Caco-2 (cell line): ENCODE measurements around the gene CLSTN2. TPM values are rescaled to one million over a fixed set of nuclear protein-coding genes. Genes with fewer than 3 reads are reported as not detected.

Experiments used
- BruUV-seq: library from RNA; stranded (reverse); fragments of 400-500 nt; replicated peaks from 2 replicates; lab custom pipeline; 2021; lab: Mats Ljungman, UMichigan
- CTCF ChIA-PET: fragments of 300-600 bp; sonication (Branson Sonifier 250); formaldehyde crosslinking; loops from one replicate; lab custom pipeline; 2022; ENCODE audit warnings: antibody characterized with exemption; lab: Charles Lee
- POLR2A ChIA-PET: fragments of 300-600 bp; sonication (Branson Sonifier 250); formaldehyde crosslinking; loops from one replicate; lab custom pipeline; 2022; ENCODE audit warnings: antibody characterized with exemption; lab: Charles Lee
- DNase-seq, 2 experiments: peaks; one replicate each; pipeline versions ENCODE4 v3.0.0 to v3.0.0-alpha.2; 2020 to 2022
- H3K27me3 ChIP-seq: replicated peaks from 2 replicates; pipeline ENCODE4 v1.6.0; 2011; ENCODE audit warnings: low read length; ENCODE audit not compliant: control insufficient read depth, insufficient read depth
- H3K36me3 ChIP-seq: 2 replicates; pipeline ENCODE4 v1.5.1; 2011; ENCODE audit warnings: low read length; ENCODE audit not compliant: control insufficient read depth, insufficient read depth
- H3K4me1 ChIP-seq: fragments of 250-450 bp; sonication (Bioruptor Pico); 2 replicates; pipeline ENCODE4 v1.5.1; 2020; ENCODE audit warnings: mild to moderate bottlenecking
- H3K4me3 ChIP-seq: 2 replicates; pipeline ENCODE4 v1.5.1; 2011; ENCODE audit warnings: low read depth, mild to moderate bottlenecking, control low read depth, low read length
- H3K9me3 ChIP-seq: fragments of 250-450 bp; sonication (Bioruptor Pico); 2 replicates; pipeline ENCODE4 v1.5.1; 2020; ENCODE audit warnings: mild to moderate bottlenecking, moderate library complexity
- H3K27ac Mint-ChIP-seq: one replicate; pipeline ENCODE4 v1.8.0; 2022; ENCODE audit warnings: mixed read lengths; ENCODE audit not compliant: unreplicated experiment
- H3K27me3 Mint-ChIP-seq: one replicate; pipeline ENCODE4 v1.8.0; 2022; ENCODE audit warnings: mixed read lengths; ENCODE audit not compliant: insufficient read depth, unreplicated experiment
- H3K36me3 Mint-ChIP-seq: one replicate; pipeline ENCODE4 v1.8.0; 2022; ENCODE audit warnings: mild to moderate bottlenecking, mixed read lengths; ENCODE audit not compliant: insufficient read depth, unreplicated experiment
- H3K4me1 Mint-ChIP-seq: one replicate; pipeline ENCODE4 v1.8.0; 2022; ENCODE audit warnings: low read depth, mixed read lengths; ENCODE audit not compliant: unreplicated experiment
- H3K4me3 Mint-ChIP-seq: one replicate; pipeline ENCODE4 v1.8.0; 2022; ENCODE audit warnings: mild to moderate bottlenecking, moderate library complexity, mixed read lengths; ENCODE audit not compliant: unreplicated experiment
- H3K9me3 Mint-ChIP-seq: one replicate; pipeline ENCODE4 v1.8.0; 2022; ENCODE audit warnings: mixed read lengths; ENCODE audit not compliant: unreplicated experiment
- intact Hi-C: fragments of 100-400 bp; cut with micrococcal nuclease; formaldehyde crosslinking; loops from one replicate; pipeline ENCODE4 v1.10.0; 2022; ENCODE audit not compliant: unreplicated experiment
- total RNA-seq: library from RNA; stranded (reverse); gene quantifications from 2 replicates; pipeline ENCODE4 v1.2.3, GENCODE V29; 2022
- TF ChIP-seq, protein P1 (sequence below), 2 experiments: fragments of 200-600 bp in 1 of 2; IDR thresholded peaks; 1 replicate in 1 of 2; 2 replicates in 1 of 2; pipeline versions ENCODE4 v1.5.1 to v1.8.0; 2011 to 2022; ENCODE audit warnings: antibody characterized with exemption in 1 of 2, control low read depth in 1 of 2, inconsistent platforms in 1 of 2, low read depth in 1 of 2, low read length in 1 of 2, mild to moderate bottlenecking in 1 of 2, moderate library complexity in 1 of 2; ENCODE audit not compliant: insufficient read depth in 1 of 2, severe bottlenecking in 1 of 2, unreplicated experiment in 1 of 2

Gene CLSTN2
- total RNA-seq, 1 experiment from 2014 or later: 26.1 TPM

DNA sequence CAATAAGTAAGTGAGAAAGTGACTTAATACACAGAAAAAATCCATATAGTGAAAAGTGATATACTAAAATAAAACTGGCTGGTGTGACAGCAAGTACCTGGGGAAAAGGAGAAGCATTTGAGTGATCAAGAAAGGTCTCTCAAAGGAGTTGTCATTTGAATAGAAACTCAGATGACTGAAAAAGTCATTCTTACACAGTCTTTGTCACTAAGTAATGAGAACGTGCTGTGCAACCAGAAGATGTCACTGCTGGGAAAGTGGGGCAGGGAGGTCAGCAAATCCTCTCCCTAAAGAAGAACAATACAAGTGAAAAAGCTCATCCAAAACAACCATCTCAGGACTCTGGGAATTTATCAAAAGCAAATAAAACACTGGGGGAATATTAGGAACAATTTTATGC is 425.3 kb downstream of the CLSTN2 start:
- Mint-ChIP-seq H3K27me3 (no peaks in the 10 kb centered on the region), H3K9me3 (no peaks in the 10 kb centered on the region), H3K36me3 (no peaks in the 10 kb centered on the region), H3K27ac (no peak overlapping the region), H3K4me1 (no peaks in the 10 kb centered on the region), H3K4me3 (no peak overlapping the region)
- ChIA-PET CTCF (no interaction called here), POLR2A (no interaction called here)
- no peaks in the 10 kb centered on the region for H3K4me1 ChIP-seq
- TF ChIP-seq, protein P1, sequence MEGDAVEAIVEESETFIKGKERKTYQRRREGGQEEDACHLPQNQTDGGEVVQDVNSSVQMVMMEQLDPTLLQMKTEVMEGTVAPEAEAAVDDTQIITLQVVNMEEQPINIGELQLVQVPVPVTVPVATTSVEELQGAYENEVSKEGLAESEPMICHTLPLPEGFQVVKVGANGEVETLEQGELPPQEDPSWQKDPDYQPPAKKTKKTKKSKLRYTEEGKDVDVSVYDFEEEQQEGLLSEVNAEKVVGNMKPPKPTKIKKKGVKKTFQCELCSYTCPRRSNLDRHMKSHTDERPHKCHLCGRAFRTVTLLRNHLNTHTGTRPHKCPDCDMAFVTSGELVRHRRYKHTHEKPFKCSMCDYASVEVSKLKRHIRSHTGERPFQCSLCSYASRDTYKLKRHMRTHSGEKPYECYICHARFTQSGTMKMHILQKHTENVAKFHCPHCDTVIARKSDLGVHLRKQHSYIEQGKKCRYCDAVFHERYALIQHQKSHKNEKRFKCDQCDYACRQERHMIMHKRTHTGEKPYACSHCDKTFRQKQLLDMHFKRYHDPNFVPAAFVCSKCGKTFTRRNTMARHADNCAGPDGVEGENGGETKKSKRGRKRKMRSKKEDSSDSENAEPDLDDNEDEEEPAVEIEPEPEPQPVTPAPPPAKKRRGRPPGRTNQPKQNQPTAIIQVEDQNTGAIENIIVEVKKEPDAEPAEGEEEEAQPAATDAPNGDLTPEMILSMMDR (IDR thresholded peaks at IDR 0.05; ENCODE audit: insufficient read depth in 1 of 2, low read depth in 1 of 2, low read length in 1 of 2, severe bottlenecking in 1 of 2, unreplicated experiment in 1 of 2): peak in 1 of 2 experiments; percentile 15
- no peaks in the 10 kb centered on the region for H3K27me3 ChIP-seq
- intact Hi-C loops: loop anchor here (1.0 to 2.0 kb wide), 2 partner anchors 139 to 376 kb away; no protein-coding TSS in a partner anchor
- no peaks in the 10 kb centered on the region for H3K36me3 ChIP-seq
- no peak overlapping the region for H3K4me3 ChIP-seq
- BruUV-seq: no TSS peak
- DNase-seq: no peak
- H3K9me3 ChIP-seq: no peaks in the 10 kb centered on the region

DNA sequence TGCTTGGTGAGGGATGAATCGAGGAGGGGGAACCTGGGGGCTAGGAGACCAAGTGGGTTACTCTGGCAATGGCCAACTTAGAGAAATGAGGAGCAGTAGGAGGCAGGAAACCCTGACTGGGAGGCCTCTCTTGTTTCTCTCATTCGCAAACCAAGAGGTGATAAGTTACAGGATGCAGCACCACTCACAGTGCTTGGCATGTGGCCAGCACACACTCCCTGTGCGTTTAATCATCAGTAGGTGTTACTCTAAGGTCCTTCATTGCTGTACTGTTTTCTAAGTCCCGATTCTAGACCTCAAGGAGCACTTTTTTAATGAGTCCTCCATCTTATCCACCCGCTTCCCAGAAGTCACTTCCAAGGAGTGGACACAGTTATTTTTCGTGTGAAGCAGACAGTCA is 428.8 kb downstream of the CLSTN2 start:
- Mint-ChIP-seq H3K9me3 (no peaks in the 10 kb centered on the region), H3K4me3 (no peak overlapping the region), H3K27me3 (no peaks in the 10 kb centered on the region), H3K4me1 (no peaks in the 10 kb centered on the region), H3K36me3 (no peaks in the 10 kb centered on the region), H3K27ac (no peak overlapping the region)
- TF ChIP-seq, protein P1 (IDR thresholded peaks at IDR 0.05; ENCODE audit: insufficient read depth in 1 of 2, low read depth in 1 of 2, low read length in 1 of 2, severe bottlenecking in 1 of 2, unreplicated experiment in 1 of 2): no peak
- intact Hi-C loops: no loop called here
- no TSS peak for BruUV-seq
- H3K4me3 ChIP-seq: no peak overlapping the region
- no peak for DNase-seq
- H3K9me3 ChIP-seq: no peaks in the 10 kb centered on the region
- H3K36me3 ChIP-seq: no peaks in the 10 kb centered on the region
- H3K27me3 ChIP-seq: no peaks in the 10 kb centered on the region
- POLR2A ChIA-PET: no interaction called here
- no peaks in the 10 kb centered on the region for H3K4me1 ChIP-seq
- CTCF ChIA-PET: no interaction called here

DNA sequence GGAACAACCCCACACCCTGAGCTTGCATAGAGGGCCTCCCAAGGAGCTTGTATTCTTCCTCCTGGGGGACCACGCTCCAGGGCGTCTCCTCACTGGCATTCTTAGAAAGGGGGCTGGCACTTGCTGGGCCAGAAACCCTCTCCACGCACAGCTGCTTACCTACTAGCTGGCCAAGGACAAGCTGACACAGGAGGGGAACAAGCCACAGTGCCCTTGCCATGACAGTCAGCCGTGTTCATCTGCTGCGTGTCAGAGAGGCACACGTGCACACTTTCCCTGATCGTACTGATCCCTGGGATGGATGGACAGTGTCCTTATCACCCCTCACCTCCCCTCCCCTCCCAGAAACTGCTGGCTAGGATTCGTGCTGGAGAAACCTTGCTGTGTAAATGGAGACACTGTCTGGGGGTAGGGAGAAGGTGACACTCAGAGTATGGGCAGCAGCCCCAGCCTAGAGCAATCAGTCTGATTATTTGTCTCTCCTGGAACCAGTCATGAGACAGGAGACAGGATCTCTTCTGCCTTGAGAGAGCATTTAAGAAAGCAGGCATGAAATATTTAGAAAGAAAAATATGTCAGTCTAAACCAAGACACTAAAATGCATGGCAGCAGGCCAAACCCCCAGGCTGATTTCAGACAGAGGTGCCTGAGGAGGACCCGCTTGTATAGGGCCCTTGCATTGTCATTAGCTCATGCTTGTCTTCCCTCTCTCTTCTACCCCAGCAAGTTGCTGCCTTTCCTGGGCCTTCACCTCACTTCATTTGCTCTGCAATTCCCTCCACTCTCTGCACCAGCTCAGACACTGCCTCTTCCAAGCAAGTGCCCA is 431.1 kb downstream of the CLSTN2 start:
- Histone ChIP-seq H3K4me3 (no peak overlapping the region), H3K27me3 (no peaks in the 10 kb centered on the region), H3K9me3 (no peaks in the 10 kb centered on the region), H3K4me1 (no peaks in the 10 kb centered on the region), H3K36me3 (no peaks in the 10 kb centered on the region)
- no peak overlapping the region for H3K4me3 Mint-ChIP-seq
- H3K27ac Mint-ChIP-seq: no peak overlapping the region
- no peak for DNase-seq
- intact Hi-C loops: no loop called here
- no peaks in the 10 kb centered on the region for H3K36me3 Mint-ChIP-seq
- CTCF ChIA-PET: no interaction called here
- no peaks in the 10 kb centered on the region for H3K27me3 Mint-ChIP-seq
- H3K9me3 Mint-ChIP-seq: no peaks in the 10 kb centered on the region
- POLR2A ChIA-PET: no interaction called here
- BruUV-seq: no TSS peak
- no peaks in the 10 kb centered on the region for H3K4me1 Mint-ChIP-seq
- TF ChIP-seq, protein P1 (IDR thresholded peaks at IDR 0.05; ENCODE audit: insufficient read depth in 1 of 2, low read depth in 1 of 2, low read length in 1 of 2, severe bottlenecking in 1 of 2, unreplicated experiment in 1 of 2): no peak
